GM23248 (cell line): Measurements from ENCODE around the gene RIBC1. TPM values are rescaled to one million over a fixed set of nuclear protein-coding genes. Genes with fewer than 3 reads are reported as not detected.

Experiments
- DNase-seq: peaks from one replicate; pipeline ENCODE4 v3.0.0-alpha.2; 2015
- H2AFZ ChIP-seq: fragments of 200-600 bp; sonication (generic); 2 replicates; pipeline ENCODE4 v1.6.1; 2016; ENCODE audit warnings: antibody characterized with exemption
- H3F3A ChIP-seq: fragments of 200-600 bp; sonication (generic); 2 replicates; pipeline ENCODE4 v1.6.1; 2016; ENCODE audit warnings: mild to moderate bottlenecking, antibody characterized with exemption, mixed run types; ENCODE audit not compliant: insufficient read depth
- H3K27ac ChIP-seq: fragments of 200-600 bp; sonication (generic); 2 replicates; pipeline ENCODE4 v1.5.1; 2016; ENCODE audit warnings: mild to moderate bottlenecking
- H3K27me3 ChIP-seq: fragments of 200-600 bp; sonication (generic); replicated peaks from 2 replicates; pipeline ENCODE4 v1.6.1; 2016; ENCODE audit warnings: mild to moderate bottlenecking; ENCODE audit not compliant: insufficient read depth
- H3K36me3 ChIP-seq: fragments of 200-600 bp; sonication (generic); 2 replicates; pipeline ENCODE4 v1.6.1; 2016; ENCODE audit warnings: low read depth, mild to moderate bottlenecking
- H3K4me1 ChIP-seq: fragments of 200-600 bp; sonication (generic); 2 replicates; pipeline ENCODE4 v1.6.1; 2016; ENCODE audit warnings: mild to moderate bottlenecking; ENCODE audit not compliant: insufficient read depth
- H3K4me2 ChIP-seq: fragments of 200-600 bp; sonication (generic); one replicate; pipeline ENCODE4 v1.6.1; 2016; ENCODE audit warnings: mild to moderate bottlenecking; ENCODE audit not compliant: unreplicated experiment
- H3K4me3 ChIP-seq: fragments of 200-600 bp; sonication (generic); 2 replicates; pipeline ENCODE4 v1.5.1; 2016; ENCODE audit warnings: mild to moderate bottlenecking
- H3K79me2 ChIP-seq: fragments of 200-600 bp; sonication (generic); 2 replicates; pipeline ENCODE4 v1.6.1; 2016; ENCODE audit warnings: mild to moderate bottlenecking; ENCODE audit not compliant: insufficient read depth
- H3K9ac ChIP-seq: fragments of 200-600 bp; sonication (generic); 2 replicates; pipeline ENCODE4 v1.6.1; 2016; ENCODE audit warnings: mild to moderate bottlenecking
- H3K9me2 ChIP-seq: fragments of 200-600 bp; sonication (generic); 2 replicates; pipeline ENCODE4 v1.6.1; 2016; ENCODE audit warnings: mixed run types, mild to moderate bottlenecking, moderate library complexity; ENCODE audit not compliant: insufficient read depth
- H3K9me3 ChIP-seq: fragments of 200-600 bp; sonication (generic); one replicate; pipeline ENCODE4 v1.6.1; 2017; ENCODE audit warnings: low read depth
- H4K20me1 ChIP-seq: fragments of 200-600 bp; sonication (generic); 2 replicates; pipeline ENCODE4 v1.6.0; 2016; ENCODE audit not compliant: insufficient read depth
- EZH2 ChIP-seq: fragments of 200-600 bp; sonication (generic); IDR thresholded peaks from 2 replicates; pipeline ENCODE4 v1.6.1; 2018; ENCODE audit warnings: antibody characterized with exemption, mild to moderate bottlenecking; ENCODE audit not compliant: insufficient read depth, poor library complexity, severe bottlenecking
- EZH2phosphoT487 ChIP-seq: fragments of 200-600 bp; sonication (generic); IDR thresholded peaks from 2 replicates; pipeline ENCODE4 v1.6.1; 2018; ENCODE audit warnings: antibody characterized with exemption, moderate library complexity, mild to moderate bottlenecking, low read depth; ENCODE audit not compliant: insufficient read depth
- WGBS, 2 experiments: methylation state at CpG; one replicate each; pipeline ENCODE4 v1.1.6; 2015 to 2017; ENCODE audit warnings: low lambda C conversion rate in 2 of 2, low coverage in 1 of 2; ENCODE audit errors: missing lambda C conversion rate in 2 of 2; 5-methylcytosine and 5-hydroxymethylcytosine counted together
- in situ Hi-C: fragments of 300-500 bp; cut with MboI; formaldehyde crosslinking; loops from 2 replicates; pipeline ENCODE4 v1.15.0; 2020
- polyA plus RNA-seq: library from polyadenylated mRNA; unstranded; fragments of >200 nt; fragmentation: Nextera tagmentation; extraction: Ambion mirVana; gene quantifications from 2 replicates; pipeline ENCODE4 v1.2.1, GENCODE V29; 2016
- total RNA-seq: library from RNA; depleted of rRNA; stranded (reverse); fragments of >200 nt; shearing (Covaris generic); gene quantifications from 2 replicates; pipeline ENCODE4 v1.2.3, GENCODE V29; 2014

RIBC1 gene
- total and polyA plus RNA-seq, 2 experiments from 2014 or later = 0.32 to 0.48 TPM

GRCh38 chrX:53440621-53441517 is 18.2 kb downstream of the RIBC1 start:
- H3K9me3 ChIP-seq = no peaks in the 10 kb centered on the region
- 2% methylated on average over 26 to 39 of the region's 39 CpGs for WGBS, 2 experiments
- no peak for TF ChIP-seq EZH2phosphoT487
- no peak for TF ChIP-seq EZH2
- H2AFZ ChIP-seq = peak overlapping the region; percentile 84
- peak overlapping the region; percentile 61 for H3K9ac ChIP-seq
- no peaks in the 10 kb centered on the region for H3K9me2 ChIP-seq
- no peaks in the 10 kb centered on the region for H3K79me2 ChIP-seq
- H3K4me3 ChIP-seq = peak overlapping the region; percentile 68
- H3K27me3 ChIP-seq = no peaks in the 10 kb centered on the region
- H4K20me1 ChIP-seq = no peaks in the 10 kb centered on the region
- peak overlapping the region; percentile 43 for H3K27ac ChIP-seq
- peak overlapping the region; percentile 87 for H3K4me2 ChIP-seq
- H3K36me3 ChIP-seq = no peaks in the 10 kb centered on the region
- H3F3A ChIP-seq = no peaks in the 10 kb centered on the region
- H3K4me1 ChIP-seq = no peaks in the 10 kb centered on the region
- in situ Hi-C loops = no loop called here
- DNase-seq = peak; percentile 82

GRCh38 chrX:53441531-53442321 is 19.1 kb downstream of the RIBC1 start:
- Histone ChIP-seq H3K27ac (no peak overlapping the region), H3K4me3 (peak overlapping the region; percentile 68), H3K9me2 (no peaks in the 10 kb centered on the region), H3K4me2 (peak overlapping the region; percentile 87), H3K9me3 (no peaks in the 10 kb centered on the region), H3K27me3 (no peaks in the 10 kb centered on the region), H3F3A (no peaks in the 10 kb centered on the region), H3K79me2 (no peaks in the 10 kb centered on the region), H4K20me1 (no peaks in the 10 kb centered on the region), H2AFZ (peak overlapping the region; percentile 84), H3K4me1 (no peaks in the 10 kb centered on the region), H3K9ac (peak overlapping the region; percentile 47), H3K36me3 (no peaks in the 10 kb centered on the region)
- TF ChIP-seq EZH2 = no peak
- TF ChIP-seq EZH2phosphoT487 = no peak
- in situ Hi-C loops = no loop called here
- 6 to 19% methylated on average over 29 to 40 of the region's 44 CpGs for WGBS, 2 experiments
- DNase-seq = peak; percentile 80

- H3K4me2 ChIP-seq = no peak overlapping the region
- in situ Hi-C loops = no loop called here
- DNase-seq = no peak
Measured at GRCh38 chrX:53442322-53442631, 19.6 kb downstream of the RIBC1 start.

GRCh38 chrX:53445977-53446376 is 23.3 kb downstream of the RIBC1 start:
- Histone ChIP-seq H3K79me2 (no peaks in the 10 kb centered on the region), H3K27ac (no peak overlapping the region), H4K20me1 (no peaks in the 10 kb centered on the region), H3K9me3 (no peaks in the 10 kb centered on the region), H3K4me3 (no peak overlapping the region), H3K9ac (no peak overlapping the region), H2AFZ (no peak overlapping the region), H3K4me1 (peaks cover 8% of the 10 kb centered on the region), H3F3A (no peaks in the 10 kb centered on the region), H3K36me3 (no peaks in the 10 kb centered on the region), H3K4me2 (no peak overlapping the region), H3K27me3 (no peaks in the 10 kb centered on the region), H3K9me2 (no peaks in the 10 kb centered on the region)
- WGBS, 2 experiments = 32 to 45% methylated on average over 5 to 6 of the region's 6 CpGs
- in situ Hi-C loops = no loop called here
- DNase-seq = peak; percentile 33
- TF ChIP-seq EZH2 = no peak
- no peak for TF ChIP-seq EZH2phosphoT487

More at GRCh38 chrX:53442322-53442631, 19.6 kb downstream of the RIBC1 start:
- no peaks in the 10 kb centered on the region for H4K20me1 ChIP-seq
- no peaks in the 10 kb centered on the region for H3K9me3 ChIP-seq
- no peaks in the 10 kb centered on the region for H3F3A ChIP-seq
- TF ChIP-seq EZH2phosphoT487 (no peak), EZH2 (no peak)
- H3K4me3 ChIP-seq = no peak overlapping the region
- WGBS, 2 experiments = 63 to 100% methylated on average over 1 of the region's 1 CpG
- no peak overlapping the region for H2AFZ ChIP-seq
- no peak overlapping the region for H3K27ac ChIP-seq
- no peak overlapping the region for H3K9ac ChIP-seq
- H3K9me2 ChIP-seq = no peaks in the 10 kb centered on the region
- no peaks in the 10 kb centered on the region for H3K4me1 ChIP-seq
- no peaks in the 10 kb centered on the region for H3K36me3 ChIP-seq
- no peaks in the 10 kb centered on the region for H3K27me3 ChIP-seq
- H3K79me2 ChIP-seq = no peaks in the 10 kb centered on the region
